ENCODE data around the gene KIF6.
A peak's percentile ranks its signal among the peaks of the same experiment; 100 is the strongest.

Gene KIF6

GRCh38 chr6:39664173-39664572 lies 61.0 kb downstream of the KIF6 start:
- DNase-seq = no peak

- DNase-seq = peak; percentile 60
Observed at GRCh38 chr6:39657355-39658135, 67.7 kb downstream of the KIF6 start.

- no peak for DNase-seq
Observed at GRCh38 chr6:39654121-39654520, 71.1 kb downstream of the KIF6 start.

DNA sequence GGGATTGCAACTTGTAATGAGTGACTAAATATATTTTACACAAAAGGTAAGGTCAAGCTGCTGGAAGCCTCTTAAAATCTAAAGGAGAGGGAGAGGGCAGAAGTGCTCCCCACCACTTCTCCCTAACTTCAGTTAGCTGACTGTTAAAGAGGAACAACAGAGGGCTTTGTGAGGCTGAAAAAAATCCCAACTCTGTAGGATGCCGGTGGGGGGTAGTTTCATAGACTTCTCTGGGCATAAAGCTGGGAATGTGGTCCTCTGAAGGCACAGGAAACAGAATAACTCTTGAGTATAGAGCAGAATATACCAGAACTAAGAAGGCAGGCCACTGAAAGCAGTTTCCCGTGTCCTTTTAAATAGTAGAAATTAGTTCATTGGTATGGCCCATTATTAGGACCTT lies 71.6 kb downstream of the KIF6 start:
- DNase-seq = no peak

DNA sequence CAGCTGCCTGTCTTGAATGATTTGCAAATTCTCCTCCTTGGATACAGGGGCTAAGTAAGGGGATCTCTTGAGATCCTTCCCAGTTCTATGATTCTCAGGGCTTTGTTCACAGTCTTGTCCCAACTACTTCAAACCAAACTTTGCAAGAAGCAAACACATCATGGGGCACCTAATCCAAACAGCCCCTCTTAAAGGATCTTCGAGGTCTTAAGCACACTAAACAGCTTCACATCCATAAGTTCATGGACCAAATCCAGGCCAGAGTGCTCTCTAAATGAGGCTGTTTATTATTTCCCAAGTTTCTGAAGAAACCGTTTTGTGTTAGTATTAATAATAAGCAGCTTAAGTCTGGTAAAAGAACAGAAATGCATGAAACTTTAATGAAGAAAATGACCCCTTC lies 75.2 kb downstream of the KIF6 start:
- DNase-seq = no peak

GRCh38 chr6:39646751-39647420 lies 78.3 kb downstream of the KIF6 start:
- no peak for DNase-seq

GRCh38 chr6:39642270-39642669 lies 82.9 kb downstream of the KIF6 start:
- no peak for DNase-seq

GRCh38 chr6:39638126-39638822 lies 86.9 kb downstream of the KIF6 start:
- no peak for DNase-seq

DNA sequence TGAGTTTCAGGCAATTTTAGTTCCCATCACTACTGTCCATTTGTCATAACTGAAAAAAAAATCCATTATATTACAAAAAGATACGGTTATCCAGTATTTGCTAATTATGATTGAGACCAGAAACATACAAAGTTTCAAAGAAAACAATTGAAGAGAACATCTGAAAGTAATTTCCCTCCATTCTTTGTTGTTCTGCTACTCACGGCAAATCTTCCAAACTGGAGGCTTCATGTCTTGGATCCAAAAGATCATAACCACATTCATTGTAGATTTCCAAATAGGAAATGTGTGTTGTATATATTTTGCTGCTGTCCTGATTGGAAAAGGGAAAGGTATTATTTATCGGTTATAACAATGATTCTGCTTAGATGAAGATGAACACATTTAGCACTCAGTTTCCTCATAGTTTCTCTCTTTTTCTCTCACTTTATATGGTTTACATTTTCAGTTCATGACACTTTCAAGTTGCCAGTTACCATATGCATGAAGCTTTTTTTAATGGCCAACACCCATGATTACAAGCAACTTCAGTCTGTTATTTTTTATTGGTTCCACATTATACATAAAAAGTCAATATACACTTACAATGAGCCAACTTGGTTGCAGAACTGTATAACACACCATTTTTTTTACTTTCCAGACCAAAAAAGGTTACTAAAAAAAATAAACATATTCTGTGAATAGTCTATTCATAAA lies 90.4 kb downstream of the KIF6 start:
- no peak for DNase-seq

GRCh38 chr6:39625209-39625608 lies 100.0 kb downstream of the KIF6 start:
- no peak for DNase-seq

- no peak for DNase-seq
Observed at GRCh38 chr6:39623750-39624149, 101.5 kb downstream of the KIF6 start.

DNA sequence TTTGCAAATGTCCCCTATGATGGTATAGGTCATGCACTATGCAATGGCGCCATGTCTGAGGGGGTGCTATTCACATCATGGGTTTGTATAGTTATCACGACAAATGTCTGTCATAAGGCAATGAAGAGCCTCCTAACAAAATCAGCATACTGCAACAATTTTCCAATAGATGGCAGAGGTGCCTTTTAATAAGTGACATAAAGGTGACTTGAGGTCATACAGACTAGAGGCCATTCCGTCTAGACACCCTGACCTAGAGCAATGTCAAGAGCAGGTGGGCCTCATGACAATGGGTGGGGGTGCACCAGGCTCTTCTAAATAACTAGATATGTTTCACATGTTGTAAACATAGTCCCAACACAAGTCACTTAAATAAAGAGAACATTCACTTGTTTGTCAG lies 107.7 kb downstream of the KIF6 start:
- DNase-seq = no peak

GRCh38 chr6:39617026-39617425 lies 108.2 kb downstream of the KIF6 start:
- no peak for DNase-seq

GRCh38 chr6:39615622-39616021 lies 109.6 kb downstream of the KIF6 start:
- no peak for DNase-seq

- DNase-seq = no peak
Observed at GRCh38 chr6:39614393-39614950, 110.7 kb downstream of the KIF6 start.

DNA sequence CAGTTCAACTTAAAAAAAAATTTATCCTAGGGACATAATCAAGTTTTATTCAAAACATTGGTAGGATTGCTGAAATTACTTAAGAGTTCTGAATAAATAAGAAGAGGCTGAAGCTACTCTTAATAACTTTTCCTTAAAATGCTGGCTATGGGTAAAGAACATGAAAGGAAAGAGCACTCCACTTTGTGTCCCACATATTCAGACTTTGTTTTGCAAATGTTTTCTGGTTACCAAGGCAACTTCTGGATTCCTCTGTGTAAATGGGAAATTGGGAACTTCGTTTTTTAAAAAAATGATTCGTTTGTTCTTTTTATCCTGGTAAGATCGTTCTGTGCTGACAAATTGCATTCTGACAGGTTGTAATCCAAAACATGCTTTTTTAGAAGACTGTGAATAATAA lies 115.0 kb downstream of the KIF6 start:
- DNase-seq = peak; percentile 74

DNA sequence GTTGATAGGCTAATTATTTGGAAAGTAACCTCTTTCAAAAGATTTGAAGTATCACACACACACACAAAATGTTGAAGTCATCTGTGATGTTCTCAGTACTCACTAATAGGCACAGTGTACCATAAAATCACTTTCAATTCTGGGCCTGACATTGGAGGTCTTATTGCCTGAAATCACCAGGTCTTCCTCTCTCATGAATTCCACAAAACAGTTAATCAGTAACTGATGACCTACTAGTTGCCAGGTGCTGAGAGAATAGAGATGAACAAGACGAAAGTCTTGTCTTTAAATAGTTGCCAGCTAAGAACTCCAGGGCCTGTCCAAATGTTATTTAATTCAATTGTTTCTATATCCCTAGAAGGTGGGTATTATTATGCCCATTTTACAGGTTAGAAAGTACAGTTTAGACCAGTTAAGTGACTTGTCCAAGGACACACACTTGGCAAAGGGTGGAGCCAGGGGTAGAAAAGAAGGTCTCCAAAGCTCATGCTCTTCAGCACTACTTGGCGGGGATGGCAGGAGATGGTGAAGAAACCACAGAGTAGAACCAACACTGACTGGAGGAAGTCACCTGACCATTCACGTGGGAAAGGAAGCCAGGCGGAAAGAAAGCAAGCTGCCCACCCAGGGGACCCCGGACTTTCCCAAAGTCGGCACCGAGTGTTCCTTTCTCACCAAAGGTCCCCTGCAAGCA lies 116.4 kb downstream of the KIF6 start:
- no peak for DNase-seq

DNA sequence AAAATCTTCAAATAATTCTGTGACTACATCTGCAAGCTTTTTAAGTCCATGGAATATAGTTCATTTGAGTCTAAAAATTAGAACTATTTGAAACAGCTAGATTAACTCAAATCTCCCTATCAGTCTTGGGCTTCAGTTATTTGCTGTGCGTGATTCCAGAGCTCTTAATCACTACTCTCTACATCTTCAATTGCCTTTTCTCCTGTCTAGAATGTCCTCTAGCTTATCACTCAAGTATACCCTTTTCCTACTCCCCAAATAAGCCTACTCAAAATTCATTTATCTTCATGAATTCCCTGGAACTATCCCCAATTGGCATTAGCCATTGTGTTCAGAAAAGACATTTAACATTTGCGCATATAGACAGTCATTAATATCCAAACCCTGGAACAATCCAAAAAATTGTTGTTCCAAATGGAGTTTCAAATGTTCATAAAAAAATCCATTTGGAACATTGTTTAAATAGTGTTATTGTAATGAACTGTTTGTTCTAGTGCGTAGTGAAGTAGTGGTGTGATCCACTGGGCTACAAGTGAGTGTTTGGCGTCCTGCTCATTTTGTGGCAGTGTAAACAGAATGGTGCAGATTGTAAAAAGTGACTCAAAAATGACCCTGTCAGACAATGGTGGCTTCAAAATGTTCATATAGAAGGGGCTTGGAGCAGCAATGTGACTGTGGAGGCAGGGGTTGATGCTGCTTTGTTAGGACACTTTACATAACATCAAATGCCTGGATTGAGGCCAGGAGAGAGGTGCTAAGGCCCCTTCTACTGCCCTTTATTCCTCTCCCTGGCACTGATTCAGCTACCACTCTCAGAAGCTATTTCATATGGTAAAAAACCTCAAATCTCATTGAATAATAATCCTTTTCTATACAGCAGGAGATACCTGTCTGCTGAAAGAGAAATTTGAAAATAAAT lies 122.3 kb downstream of the KIF6 start:
- DNase-seq = peak; percentile 47

DNA sequence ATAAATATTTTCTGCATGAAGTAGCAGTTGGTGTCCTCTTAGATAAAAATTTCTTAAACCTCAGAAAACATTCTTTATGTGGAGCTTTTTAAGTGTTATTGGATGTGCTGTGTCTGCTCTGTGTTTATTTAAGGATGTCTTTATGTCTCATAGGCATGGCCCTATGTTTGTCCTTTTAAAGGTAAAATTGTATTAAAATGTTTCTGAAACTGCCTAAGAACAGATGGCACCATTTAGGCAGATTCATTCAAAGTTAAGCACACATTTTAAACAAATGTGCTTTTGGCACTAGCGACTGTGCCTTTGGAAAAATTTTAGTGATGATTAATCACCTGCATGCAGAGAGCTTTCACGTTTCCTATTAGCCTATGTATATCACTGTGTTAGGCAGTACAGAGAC lies 125.2 kb downstream of the KIF6 start:
- DNase-seq = peak; percentile 92

DNA sequence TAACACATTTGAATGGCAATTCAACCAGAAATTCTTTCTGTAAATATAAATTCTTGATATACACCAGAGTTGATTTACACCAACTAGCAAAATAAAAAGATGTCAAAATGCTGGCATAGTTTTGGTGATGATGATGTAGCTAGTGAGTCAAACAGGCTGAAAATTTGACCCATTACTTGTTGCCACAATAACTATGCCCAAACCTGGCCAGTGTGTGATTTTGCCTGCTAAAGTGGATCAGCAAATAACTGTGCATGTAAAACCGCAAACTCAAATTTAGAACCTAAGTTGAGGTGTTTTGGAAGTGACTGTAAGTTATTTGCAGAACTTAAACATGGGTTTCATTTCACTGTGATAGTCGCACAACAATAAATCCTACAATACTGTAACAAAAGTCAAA lies 125.9 kb downstream of the KIF6 start:
- DNase-seq = peak; percentile 41

DNA sequence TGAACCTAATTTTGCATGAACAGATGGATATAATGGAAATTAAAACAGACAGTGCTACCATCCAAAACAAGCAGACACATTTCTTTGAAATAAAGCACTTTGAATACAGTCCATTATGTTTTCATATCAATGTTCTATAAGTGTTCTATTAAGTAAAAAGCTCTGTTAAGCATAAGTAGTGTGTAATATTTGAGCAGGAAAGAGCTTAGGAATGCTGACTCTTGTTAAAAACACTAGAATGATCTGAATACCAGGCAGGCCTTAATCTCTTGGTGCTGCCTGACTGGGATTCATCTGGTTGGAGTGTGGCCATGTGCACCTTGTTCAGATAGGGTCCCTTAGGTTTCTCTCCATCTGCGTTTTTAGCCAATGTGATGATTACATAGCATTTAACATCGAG lies 130.9 kb downstream of the KIF6 start:
- no peak for DNase-seq

All from fibroblast of skin of back (primary cell).